ENCODE measurements around the gene PAQR5. TPM values are rescaled to one million over a fixed set of nuclear protein-coding genes. Genes with fewer than 3 reads are reported as not detected.

The PAQR5 gene
- total RNA-seq, 1 experiment from 2014 or later, result 34.0 TPM

- H3K4me1 ChIP-seq (ENCODE audit: control insufficient read depth in 1 of 2, insufficient read depth in 2 of 2, low read length in 2 of 2), result peaks cover 26 to 47% of the 10 kb centered on the region in 2 experiments
- H2AFZ ChIP-seq (ENCODE audit: low read depth, low read length, poor library complexity, severe bottlenecking), result no peak overlapping the region
- no TSS peak for BruUV-seq (replicated peaks)
- CTCF ChIA-PET, result no interaction called here
- H3K9me3 ChIP-seq (ENCODE audit: control insufficient read depth in 1 of 2, insufficient read depth in 1 of 2, low read depth in 1 of 2, low read length in 2 of 2), result no peaks in the 10 kb centered on the region
- RAD21 ChIA-PET (ENCODE audit: low non-redundant PET in 1 of 2, low total read pairs in 2 of 2, uncharacterized antibody in 2 of 2, unreplicated experiment in 2 of 2), result no interaction called here
- no peak overlapping the region for H3K9ac ChIP-seq (ENCODE audit: low read length)
- TF ChIP-seq SP1 (IDR thresholded peaks at IDR 0.05; ENCODE audit: low read depth) (no peak), ZBTB33 (IDR thresholded peaks at IDR 0.05; ENCODE audit: extremely low read depth, insufficient replicate concordance, low read length) (no peak), MAX (IDR thresholded peaks at IDR 0.05) (no peak), POLR2A (IDR thresholded peaks at IDR 0.05; ENCODE audit: borderline replicate concordance, extremely low read depth, insufficient read depth, insufficient read length) (no peak), RAD21 (IDR thresholded peaks at IDR 0.05; ENCODE audit: low read depth) (no peak), ZNF274 (IDR thresholded peaks at IDR 0.05; ENCODE audit: low read depth, low read length) (no peak), SIN3A (IDR thresholded peaks at IDR 0.05; ENCODE audit: low read depth) (no peak), CEBPB (IDR thresholded peaks at IDR 0.05; ENCODE audit: low read depth) (no peak), POLR2AphosphoS5 (IDR thresholded peaks at IDR 0.05; ENCODE audit: low read depth, low read length) (no peak), ELF1 (IDR thresholded peaks at IDR 0.05; ENCODE audit: borderline replicate concordance, low read depth) (no peak), CTCF (IDR thresholded peaks at IDR 0.05 in 2 of 3, conservative IDR thresholded peaks at IDR 0.05 in 1 of 3; ENCODE audit: borderline replicate concordance in 1 of 3, insufficient read depth in 1 of 3, low read depth in 2 of 3, low read length in 2 of 3) (no peak), YY1 (IDR thresholded peaks at IDR 0.05; ENCODE audit: extremely low read depth, insufficient replicate concordance, low read depth, low read length) (no peak), TCF7L2 (IDR thresholded peaks at IDR 0.05; ENCODE audit: borderline replicate concordance, extremely low read depth, insufficient read depth, insufficient read length) (no peak), SRF (IDR thresholded peaks at IDR 0.05; ENCODE audit: low read depth) (no peak), JUND (IDR thresholded peaks at IDR 0.05) (no peak), EZH2phosphoT487 (IDR thresholded peaks at IDR 0.05; ENCODE audit: borderline replicate concordance) (no peak)
- no peaks in the 10 kb centered on the region for H3K36me3 ChIP-seq (ENCODE audit: control insufficient read depth in 1 of 2, insufficient read depth in 2 of 2, low read length in 2 of 2)
- H3K9me2 ChIP-seq (ENCODE audit: insufficient read depth), result no peaks in the 10 kb centered on the region
- peak overlapping the region; percentile 29; the same call in 1 of the 2 replicates for H3K4me2 ChIP-seq (ENCODE audit: low read length)
- POLR2A ChIA-PET, result no interaction called here
- H3K27me3 ChIP-seq (ENCODE audit: insufficient read depth, low read length), result no peaks in the 10 kb centered on the region
- H4K20me1 ChIP-seq (ENCODE audit: insufficient read depth), result no peaks in the 10 kb centered on the region
- H3K4me3 ChIP-seq (replicated peaks in 1 of 2; ENCODE audit: low read depth in 1 of 2, low read length in 2 of 2), result no peak overlapping the region
- DNase-seq (ENCODE audit: low read depth, low spot score) (no peak), ATAC-seq (no peak)
- intact Hi-C loops (cut with micrococcal nuclease), result loop anchor here (5.0 kb wide), 3 partner anchors 93 to 228 kb away; partner anchors contain the start of genes GLCE and PAQR5
- H3K79me2 ChIP-seq (ENCODE audit: insufficient read depth, low read length), result no peaks in the 10 kb centered on the region
- H3K27ac ChIP-seq (ENCODE audit: low read depth, low read length), result no peak overlapping the region
Measured at GRCh38 chr15:69390575-69390974, 91.9 kb downstream of the PAQR5 start.

Data from HCT116 (cell line).